LNCAP (cell line): ENCODE data around the gene APBB1.

Experiments used
- CTCF ChIP-seq: fragments of 450-650 bp; IDR thresholded peaks from 2 replicates; pipeline ENCODE4 v1.5.1; 2017; ENCODE audit warnings: mild to moderate bottlenecking

The APBB1 gene

GRCh38 chr11:6362873-6363678, 55.8 kb downstream of the APBB1 start:
- TF ChIP-seq CTCF, result peak; percentile 92

- no peak for TF ChIP-seq CTCF
These were observed 56.6 kb downstream of the APBB1 start for GRCh38 chr11:6362185-6362872.

- no peak for TF ChIP-seq CTCF
These were observed 58.7 kb downstream of the APBB1 start for GRCh38 chr11:6360183-6360582.

GRCh38 chr11:6357222-6357621, 61.7 kb downstream of the APBB1 start:
- no peak for TF ChIP-seq CTCF

GRCh38 chr11:6356503-6357055, 62.3 kb downstream of the APBB1 start:
- no peak for TF ChIP-seq CTCF

GRCh38 chr11:6354651-6355485, 64.0 kb downstream of the APBB1 start:
- TF ChIP-seq CTCF, result no peak

GRCh38 chr11:6353367-6353987, 65.4 kb downstream of the APBB1 start:
- TF ChIP-seq CTCF, result peak; percentile 97
